ENCODE data around the gene DDX50.
A peak's percentile ranks its signal among the peaks of the same experiment; 100 is the strongest.
"Not testable (repeated sequence)": the region's sequence is repeated elsewhere in the genome, so short reads cannot be mapped to it uniquely, and the experiment has no call there.

The DDX50 gene

DNA sequence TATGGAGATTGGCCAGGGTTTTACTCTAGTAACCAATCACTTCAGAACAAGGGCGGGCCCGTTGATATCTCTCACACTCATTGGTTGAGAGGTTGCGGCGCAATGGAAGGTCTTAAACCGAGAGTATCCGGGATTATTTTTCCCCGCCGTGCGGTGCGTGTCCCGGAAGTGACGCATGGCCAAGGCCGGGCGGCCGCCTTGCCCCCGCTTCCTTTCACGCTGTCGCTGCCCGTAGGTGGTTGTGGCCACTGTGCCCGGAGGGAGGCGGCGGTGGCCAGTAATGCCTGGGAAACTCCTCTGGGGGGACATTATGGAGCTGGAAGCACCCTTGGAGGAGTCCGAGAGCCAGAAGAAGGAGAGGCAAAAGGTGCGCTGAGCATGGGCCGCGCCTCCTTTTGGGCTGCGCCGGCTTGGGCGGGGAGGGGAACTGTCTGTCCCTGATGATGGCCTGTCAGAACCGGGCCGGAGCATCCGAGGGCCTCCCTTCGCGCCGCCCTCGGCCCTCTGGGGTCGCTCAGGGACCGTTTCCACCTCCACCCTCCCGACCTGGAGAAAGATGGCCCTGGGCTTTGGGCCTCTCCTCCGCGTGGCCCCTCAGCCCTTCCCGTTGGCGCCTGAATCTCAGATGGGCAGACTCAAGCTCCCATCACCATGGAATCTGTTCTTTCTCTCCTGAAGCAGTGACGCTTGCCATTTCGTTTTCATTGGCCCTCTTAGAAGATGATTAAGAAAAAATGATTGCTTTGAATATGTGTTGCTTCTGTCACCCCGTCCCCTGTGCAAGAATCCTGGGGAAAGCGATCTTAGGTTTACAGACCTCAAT lies at the start of gene DDX50:
TSS of gene DDX50 (plus strand) at position 211 of the 823 bp plus-strand sequence. CDS start at position 281, 70 bp downstream.
- DNase-seq, result no peak

GRCh38 chr10:68856352-68856751 lies 44.8 kb upstream of the DDX50 start:
- DNase-seq, result no peak

- DNase-seq, result no peak
Observed at GRCh38 chr10:68857005-68857404, 44.1 kb upstream of the DDX50 start.

DNA sequence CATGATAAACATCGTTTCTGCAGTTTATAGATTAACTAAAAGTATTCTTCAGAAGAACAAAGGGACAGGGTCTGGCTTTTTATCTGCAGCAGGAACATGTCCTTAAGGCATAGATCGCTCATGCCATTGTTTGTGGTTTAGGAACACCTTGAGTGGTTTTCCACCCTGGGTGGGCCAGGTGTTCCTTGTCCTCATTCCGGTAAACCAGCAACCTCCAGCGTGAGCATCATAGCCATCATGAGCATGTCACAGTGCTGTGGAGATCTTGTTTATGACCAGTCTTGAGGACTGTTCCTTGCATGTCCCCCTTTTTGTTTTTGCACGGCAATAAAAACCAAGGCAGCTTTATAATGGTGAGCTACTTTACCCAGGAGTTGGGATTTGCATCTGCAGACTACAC lies 39.9 kb upstream of the DDX50 start:
- DNase-seq, result no peak

DNA sequence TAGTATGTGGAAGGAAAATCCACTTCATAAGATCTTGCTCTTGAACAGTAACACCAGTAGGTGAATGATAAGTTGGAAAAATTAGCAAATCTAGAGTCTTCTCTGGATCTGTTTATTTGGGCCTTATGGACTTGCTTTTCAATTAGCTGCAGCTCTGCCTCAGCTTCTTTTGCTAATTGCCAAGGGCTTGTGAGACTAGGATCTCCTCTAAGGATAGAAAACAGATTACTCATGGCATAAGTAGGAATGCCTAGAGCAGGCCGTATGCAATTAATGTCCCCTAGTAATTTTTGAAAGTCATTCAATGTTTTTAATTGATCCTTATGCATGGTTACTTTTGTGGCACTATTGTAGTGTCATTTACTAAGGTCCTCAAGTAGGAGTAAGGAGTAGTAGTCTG lies 36.5 kb upstream of the DDX50 start:
- no peak for DNase-seq

- DNase-seq, result not testable (repeated sequence)
Observed at GRCh38 chr10:68868173-68868572, 32.9 kb upstream of the DDX50 start.

DNA sequence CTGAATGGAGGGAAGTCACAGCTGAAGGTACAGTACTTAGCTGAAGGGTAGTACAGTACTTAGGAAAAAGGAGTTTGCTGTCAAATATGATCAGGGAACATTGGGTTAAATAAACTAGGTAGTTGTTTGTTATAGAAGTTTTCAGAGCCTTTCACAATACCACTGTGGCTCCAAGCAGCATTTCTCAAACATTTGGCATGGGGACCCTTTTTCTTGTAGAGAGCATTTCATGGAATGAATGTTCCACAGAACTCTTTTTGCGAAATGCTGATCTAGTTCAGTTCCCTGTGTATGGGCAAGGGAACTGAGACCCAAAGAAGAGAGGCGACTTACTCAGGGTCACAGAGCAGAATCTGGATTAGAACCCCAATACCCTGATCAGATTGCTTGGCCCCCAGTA lies 31.5 kb upstream of the DDX50 start:
- DNase-seq, result no peak

GRCh38 chr10:68870061-68870460 lies 31.1 kb upstream of the DDX50 start:
- DNase-seq, result no peak

GRCh38 chr10:68870545-68871104 lies 30.5 kb upstream of the DDX50 start:
- no peak for DNase-seq

- peak; percentile 16 for DNase-seq
Observed at GRCh38 chr10:68871105-68871711, 29.9 kb upstream of the DDX50 start.

GRCh38 chr10:68871731-68872342 lies 29.3 kb upstream of the DDX50 start:
- DNase-seq, result peak; percentile 27

- peak; percentile 16 for DNase-seq
Observed at GRCh38 chr10:68876246-68877138, 24.6 kb upstream of the DDX50 start.

DNA sequence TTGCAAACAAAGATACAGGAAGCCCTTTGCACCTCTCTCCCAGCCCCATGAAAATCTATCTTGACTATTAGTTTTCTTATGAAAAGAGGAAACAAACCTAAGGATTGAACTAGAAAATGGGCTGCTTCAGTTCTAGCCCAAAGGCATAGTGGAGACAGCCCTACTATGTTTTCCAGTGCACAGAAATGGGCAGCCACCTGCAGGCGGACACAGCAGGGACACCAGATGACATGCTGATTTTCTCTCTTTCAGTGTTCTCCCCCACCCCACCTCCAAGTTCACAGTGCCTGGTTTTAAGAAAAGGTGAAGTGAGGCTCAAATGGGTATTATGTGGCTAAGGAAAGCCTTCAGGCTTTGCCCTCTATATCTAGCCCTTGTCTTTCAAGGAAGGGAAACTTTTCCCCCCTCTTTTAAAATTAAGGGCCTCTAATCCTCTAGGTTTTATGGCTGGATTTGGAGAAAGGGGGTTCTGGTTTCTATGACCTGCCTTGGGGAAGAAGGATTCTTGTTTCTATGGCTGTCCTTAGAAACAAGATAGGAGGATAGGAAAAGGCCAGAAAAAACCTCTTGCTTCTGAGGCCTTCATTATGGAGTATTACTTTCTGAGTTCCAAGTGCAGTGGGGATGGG lies 23.5 kb upstream of the DDX50 start:
- DNase-seq, result no peak

- DNase-seq, result no peak
Observed at GRCh38 chr10:68878496-68878895, 22.6 kb upstream of the DDX50 start.

- DNase-seq, result no peak
Observed at GRCh38 chr10:68879628-68880027, 21.5 kb upstream of the DDX50 start.

DNA sequence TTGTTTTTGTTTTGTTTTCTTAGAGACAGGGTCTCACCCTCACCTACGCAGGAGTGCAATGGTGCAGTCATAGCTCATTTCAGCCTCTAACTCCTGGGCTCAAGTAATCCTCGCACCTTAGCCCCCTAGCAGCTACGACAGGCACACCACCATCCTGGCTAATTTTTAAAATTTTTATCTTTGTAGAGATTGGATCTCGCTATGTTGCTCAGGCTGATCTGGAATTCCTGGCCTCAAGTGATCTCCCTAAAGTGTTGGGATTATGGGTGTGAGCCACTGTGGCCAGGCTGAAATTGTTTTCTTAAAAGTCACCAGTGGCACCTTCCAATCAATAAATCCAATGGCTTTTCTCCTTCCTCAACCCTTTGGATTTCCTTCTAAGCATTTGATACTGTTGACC lies 20.9 kb upstream of the DDX50 start:
- DNase-seq, result no peak

- no peak for DNase-seq
Observed at GRCh38 chr10:68895041-68895440, 6.1 kb upstream of the DDX50 start.

- peak; percentile 65 for DNase-seq
Observed at GRCh38 chr10:68897336-68897741, 3.8 kb upstream of the DDX50 start.

DNA sequence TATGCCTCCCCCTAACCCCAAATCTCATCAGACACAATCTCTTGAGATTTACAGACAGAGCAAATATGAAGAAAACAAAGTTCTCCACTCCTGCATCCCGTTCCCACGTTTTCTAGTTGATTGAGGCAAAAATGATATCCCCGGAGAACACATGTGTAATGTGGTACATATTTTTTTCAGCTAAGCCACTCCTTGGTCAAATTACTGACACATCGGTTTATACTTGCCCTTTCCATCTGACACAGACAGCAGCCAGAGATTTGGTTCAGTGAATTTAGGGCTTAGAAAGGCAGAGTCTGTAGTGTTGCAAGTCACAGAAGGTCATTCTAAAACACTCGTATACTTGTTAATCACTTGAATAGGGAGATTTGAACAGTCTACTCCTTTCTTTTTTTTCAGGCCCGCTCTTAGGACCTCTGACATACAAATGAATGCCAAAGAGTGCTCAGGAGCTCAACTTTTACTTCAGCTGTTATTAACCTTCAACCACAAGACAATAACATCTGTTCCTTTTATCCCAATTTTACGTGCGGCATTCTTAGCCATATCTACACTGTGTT lies 1.8 kb upstream of the DDX50 start:
- no peak for DNase-seq

- peak; percentile 98 for DNase-seq
Observed at GRCh38 chr10:68900427-68901104, 549 bp upstream of the DDX50 start.

DNA sequence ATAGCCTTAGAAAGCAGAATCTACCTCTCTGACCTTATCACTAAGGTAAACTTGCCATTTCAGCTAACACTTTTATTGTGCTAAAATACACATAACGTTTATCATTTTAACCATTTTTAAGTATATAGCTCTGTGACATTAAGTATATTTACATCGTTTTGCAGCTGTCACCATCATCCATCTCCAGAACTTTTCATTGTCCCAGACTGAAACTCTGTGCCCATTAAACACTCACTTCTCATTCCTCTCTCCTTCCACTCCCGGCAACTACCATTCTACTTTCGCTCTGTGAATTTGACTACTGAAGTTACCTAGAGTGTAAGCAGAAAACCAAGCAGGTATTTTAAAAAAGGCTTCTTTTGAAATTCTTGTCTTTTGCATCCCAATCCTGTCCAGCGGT lies 1.3 kb downstream of the DDX50 start:
- no peak for DNase-seq
